Cardiac fibroblast (primary cell): ENCODE measurements around the gene YARS1.
A peak's percentile ranks its signal among the peaks of the same experiment; 100 is the strongest.

Experiments used
- DNase-seq, 2 donors: peaks; one replicate each; pipeline versions ENCODE4 v3.0.0 to v3.0.0-alpha.2; 2010; ENCODE audit warnings: low read depth in 2 of 2
- H3K4me3 ChIP-seq, 2 donors: replicated peaks in 1 of 2; 1 replicate in 1 of 2; 2 replicates in 1 of 2; pipeline ENCODE4 v1.5.1; 2011; ENCODE audit warnings: low read depth in 2 of 2, low read length in 2 of 2, mild to moderate bottlenecking in 2 of 2, moderate library complexity in 1 of 2
- TF ChIP-seq, protein P1 (sequence below): IDR thresholded peaks from one replicate; pipeline ENCODE4 v1.5.1; 2011; ENCODE audit warnings: low read depth, mild to moderate bottlenecking, low read length, inconsistent platforms

YARS1 gene

DNA sequence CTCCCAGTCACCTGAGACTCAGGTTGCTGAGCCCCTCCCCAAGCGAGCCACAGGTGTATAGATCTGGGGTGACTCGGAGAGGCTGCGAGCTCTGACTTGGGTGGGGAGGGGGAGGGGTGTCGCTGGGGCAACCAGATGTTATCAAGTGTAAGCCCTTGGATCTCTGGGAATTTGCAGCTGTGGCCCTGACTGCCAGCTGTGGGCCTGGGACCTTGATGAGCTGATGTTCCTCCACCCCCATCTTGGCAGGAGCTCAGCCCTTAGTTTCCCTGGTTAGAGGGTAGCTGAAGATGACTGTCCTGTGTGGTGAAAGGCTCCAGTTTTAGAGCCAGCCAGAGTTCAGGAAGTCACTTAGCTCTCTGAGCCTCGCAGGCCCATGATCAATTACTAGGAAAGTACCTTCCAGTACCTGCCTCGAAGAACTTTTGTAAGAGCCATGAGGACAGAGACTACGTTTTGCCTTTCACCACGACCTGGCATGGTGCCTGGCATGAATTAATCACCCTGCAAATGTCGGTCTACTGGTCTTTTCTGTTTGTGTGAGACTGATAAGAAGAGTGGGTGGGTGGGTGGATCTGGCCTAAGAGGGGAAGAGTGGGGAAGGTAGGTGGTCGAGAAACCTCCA is 55.8 kb downstream of the YARS1 start:
- peak; percentile 76 to 85 for DNase-seq
- TF ChIP-seq, protein P1, sequence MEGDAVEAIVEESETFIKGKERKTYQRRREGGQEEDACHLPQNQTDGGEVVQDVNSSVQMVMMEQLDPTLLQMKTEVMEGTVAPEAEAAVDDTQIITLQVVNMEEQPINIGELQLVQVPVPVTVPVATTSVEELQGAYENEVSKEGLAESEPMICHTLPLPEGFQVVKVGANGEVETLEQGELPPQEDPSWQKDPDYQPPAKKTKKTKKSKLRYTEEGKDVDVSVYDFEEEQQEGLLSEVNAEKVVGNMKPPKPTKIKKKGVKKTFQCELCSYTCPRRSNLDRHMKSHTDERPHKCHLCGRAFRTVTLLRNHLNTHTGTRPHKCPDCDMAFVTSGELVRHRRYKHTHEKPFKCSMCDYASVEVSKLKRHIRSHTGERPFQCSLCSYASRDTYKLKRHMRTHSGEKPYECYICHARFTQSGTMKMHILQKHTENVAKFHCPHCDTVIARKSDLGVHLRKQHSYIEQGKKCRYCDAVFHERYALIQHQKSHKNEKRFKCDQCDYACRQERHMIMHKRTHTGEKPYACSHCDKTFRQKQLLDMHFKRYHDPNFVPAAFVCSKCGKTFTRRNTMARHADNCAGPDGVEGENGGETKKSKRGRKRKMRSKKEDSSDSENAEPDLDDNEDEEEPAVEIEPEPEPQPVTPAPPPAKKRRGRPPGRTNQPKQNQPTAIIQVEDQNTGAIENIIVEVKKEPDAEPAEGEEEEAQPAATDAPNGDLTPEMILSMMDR: no peak
- H3K4me3 ChIP-seq: no peak overlapping the region

DNA sequence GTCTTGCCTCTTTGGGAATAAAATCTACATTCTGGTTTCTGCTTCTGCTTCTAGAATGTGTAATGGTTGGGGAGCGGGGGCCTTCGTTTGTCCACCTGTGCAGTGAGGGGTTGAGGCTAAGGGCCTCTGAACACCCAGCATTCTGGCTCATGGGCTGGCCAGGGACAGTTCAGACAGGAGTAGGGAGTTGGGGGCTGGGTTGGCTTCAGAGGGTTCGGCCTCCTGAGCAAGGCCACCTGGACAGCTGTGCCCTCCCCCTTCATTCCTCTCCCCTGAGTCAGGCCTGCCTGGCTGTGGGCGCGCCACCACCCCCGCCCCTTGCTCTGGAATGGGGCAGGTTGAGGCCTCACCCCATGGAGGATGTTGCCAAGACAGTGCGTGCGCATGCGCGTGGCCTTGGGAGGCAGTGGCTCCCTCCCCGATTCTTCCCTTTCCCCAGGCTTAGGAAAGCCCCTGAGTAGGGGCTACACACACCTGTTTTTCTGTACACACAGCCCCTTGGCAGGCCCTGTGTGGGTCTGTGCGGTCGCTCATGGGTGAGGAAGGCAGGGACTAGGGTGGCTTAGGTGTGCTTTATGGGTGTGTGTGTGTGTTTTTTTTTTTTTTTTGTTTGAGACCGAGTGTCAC is 57.0 kb downstream of the YARS1 start:
- H3K4me3 ChIP-seq: no peak overlapping the region
- DNase-seq: peak; percentile 33 to 66
- TF ChIP-seq, protein P1: no peak

DNA sequence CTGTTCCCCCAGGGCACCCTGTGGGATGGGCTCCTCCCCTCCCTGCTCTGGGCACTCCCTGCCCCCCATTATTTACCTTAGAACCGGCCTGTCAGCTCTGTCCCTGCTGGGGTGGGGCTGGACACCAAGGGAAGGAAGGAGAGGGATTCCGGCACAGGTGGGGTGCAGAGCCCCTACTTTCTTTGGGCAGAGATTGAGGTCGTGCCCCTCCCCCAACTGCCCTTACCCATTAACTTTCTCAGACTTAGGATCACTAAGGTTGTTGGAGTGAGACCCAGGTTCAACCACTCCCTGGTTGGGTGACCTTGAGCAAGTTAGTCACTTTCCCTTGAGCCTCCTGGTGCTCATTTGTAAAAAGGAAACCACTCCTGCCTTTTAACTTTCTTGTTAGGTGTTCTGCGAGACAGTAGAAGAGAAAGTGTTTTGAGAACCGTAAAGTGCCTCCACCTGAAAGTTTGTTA is 57.6 kb downstream of the YARS1 start:
- no peak for DNase-seq
- no peak overlapping the region for H3K4me3 ChIP-seq

DNA sequence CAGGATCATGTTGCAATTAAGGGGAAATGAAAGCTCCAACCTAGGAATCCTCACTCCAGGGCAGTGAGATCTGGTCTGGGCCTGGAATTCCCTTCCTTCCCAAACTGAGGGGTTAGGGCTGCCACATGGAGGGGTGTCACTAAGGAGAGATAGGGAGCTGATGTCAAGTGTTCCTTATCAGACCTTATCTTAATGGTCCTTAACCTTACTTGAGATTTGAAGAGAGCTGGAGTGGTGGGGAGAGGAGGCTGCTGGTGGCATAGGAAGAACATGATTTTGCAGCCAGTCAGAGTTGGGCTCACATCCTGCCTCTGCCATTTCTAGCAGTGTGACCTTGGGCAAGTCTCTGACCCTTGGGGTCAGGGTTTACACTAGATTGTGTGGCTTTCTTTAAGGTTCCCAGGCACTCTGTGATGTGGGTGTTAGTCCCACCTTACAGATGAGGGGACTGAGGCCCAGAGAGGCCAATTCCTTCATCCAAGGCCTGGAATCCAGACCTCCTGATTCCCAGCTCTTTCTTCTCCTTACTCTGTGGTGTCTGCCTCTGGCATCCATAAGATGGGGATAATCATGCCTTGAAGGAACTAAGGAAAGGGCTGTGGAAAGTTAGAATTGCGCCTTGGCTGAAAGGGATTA is 58.2 kb downstream of the YARS1 start:
- no peak overlapping the region for H3K4me3 ChIP-seq

More for the DNA sequence above, 57.6 kb downstream of the YARS1 start:
- TF ChIP-seq, protein P1: no peak

DNA sequence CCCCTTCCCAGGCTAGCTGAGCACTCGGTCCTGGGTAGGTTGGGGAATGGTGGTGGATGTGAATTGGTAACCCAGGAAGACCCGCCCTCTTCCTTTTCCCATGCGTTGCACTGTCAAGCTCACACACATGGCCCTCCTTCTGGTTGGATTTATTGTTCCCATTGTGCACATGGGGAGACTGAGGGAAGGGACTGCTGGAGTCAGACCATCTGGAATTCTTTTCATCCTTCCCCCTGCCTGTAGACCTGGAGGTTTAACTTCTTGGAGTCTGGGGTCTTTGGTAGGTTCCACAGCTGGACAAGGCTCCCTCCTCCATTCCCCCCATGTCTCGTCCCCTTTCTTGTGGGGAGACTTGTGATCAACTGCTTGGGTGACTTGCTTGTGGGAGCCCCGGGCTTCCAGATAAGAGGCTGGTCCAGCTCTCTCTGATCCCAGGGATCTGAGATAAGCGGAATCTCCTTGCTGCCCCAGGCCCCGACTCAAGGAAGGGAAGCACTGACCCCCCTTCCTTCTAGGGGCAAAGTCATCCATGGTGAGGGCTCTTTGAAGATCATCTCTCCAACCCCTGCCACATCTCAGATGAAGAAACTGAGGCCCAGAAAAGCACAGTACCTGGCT is 58.9 kb downstream of the YARS1 start:
- no peak overlapping the region for H3K4me3 ChIP-seq
- DNase-seq: no peak
- TF ChIP-seq, protein P1: no peak

More for the DNA sequence above, 58.2 kb downstream of the YARS1 start:
- no peak for DNase-seq
- TF ChIP-seq, protein P1: no peak

DNA sequence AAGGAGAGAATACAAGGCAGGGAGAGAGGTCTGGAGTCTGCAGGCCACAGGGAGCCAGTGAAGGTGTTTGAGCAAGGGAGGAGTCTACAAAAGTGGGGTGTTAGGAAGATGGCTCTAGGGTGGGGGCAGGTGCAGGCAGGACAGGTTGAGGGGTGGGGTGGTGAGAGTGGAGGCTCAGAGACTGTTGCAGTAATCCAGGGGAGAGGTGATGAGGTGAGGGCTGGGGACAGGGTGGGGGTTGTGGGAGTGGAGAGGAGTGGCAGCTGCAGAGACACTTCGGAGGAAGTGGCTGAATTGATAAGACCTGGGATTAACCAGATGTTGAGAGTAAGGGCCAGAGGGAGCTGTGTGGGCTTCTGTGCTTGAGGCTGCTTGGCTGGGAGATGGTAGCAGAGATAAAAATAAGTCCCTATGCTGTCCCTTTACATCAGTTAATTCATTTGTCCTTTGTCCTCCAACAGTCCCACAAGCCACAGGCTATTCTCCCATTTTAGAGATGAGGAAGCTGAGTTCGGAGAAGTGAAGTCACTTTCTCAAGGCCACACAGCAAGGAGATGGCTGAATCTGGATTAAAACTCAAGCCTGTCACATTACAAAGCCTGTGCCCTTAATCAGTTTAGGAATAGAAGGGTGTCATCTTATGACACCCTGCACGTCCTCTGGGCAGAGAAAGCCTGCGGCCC is 59.8 kb downstream of the YARS1 start:
- no peak for DNase-seq
- no peak overlapping the region for H3K4me3 ChIP-seq
- TF ChIP-seq, protein P1: no peak
